Adrenal gland (tissue), 5 donors: ENCODE results near the gene WDFY4.

Source experiments
- POLR2A ChIP-seq, 2 donors: fragments of 450-650 bp; IDR thresholded peaks; one replicate each; pipeline ENCODE4 v1.6.1; 2017; ENCODE audit warnings: antibody characterized with exemption in 2 of 2, mild to moderate bottlenecking in 2 of 2, moderate library complexity in 1 of 2
- TF ChIP-seq, protein P1 (sequence below), 6 experiments: fragments of 450-650 bp in 4 of 6; fragments of 200-600 bp in 2 of 6; sonication (generic) in 1 of 6; IDR thresholded peaks; 1 replicate in 5 of 6; 2 replicates in 1 of 6; pipeline versions ENCODE4 v1.5.1 to v1.8.0; 2016 to 2021; ENCODE audit warnings: antibody characterized with exemption in 6 of 6, mild to moderate bottlenecking in 2 of 6, moderate library complexity in 1 of 6
- donor health status: DM: no; HTN: no; CAD: no.

DNA sequence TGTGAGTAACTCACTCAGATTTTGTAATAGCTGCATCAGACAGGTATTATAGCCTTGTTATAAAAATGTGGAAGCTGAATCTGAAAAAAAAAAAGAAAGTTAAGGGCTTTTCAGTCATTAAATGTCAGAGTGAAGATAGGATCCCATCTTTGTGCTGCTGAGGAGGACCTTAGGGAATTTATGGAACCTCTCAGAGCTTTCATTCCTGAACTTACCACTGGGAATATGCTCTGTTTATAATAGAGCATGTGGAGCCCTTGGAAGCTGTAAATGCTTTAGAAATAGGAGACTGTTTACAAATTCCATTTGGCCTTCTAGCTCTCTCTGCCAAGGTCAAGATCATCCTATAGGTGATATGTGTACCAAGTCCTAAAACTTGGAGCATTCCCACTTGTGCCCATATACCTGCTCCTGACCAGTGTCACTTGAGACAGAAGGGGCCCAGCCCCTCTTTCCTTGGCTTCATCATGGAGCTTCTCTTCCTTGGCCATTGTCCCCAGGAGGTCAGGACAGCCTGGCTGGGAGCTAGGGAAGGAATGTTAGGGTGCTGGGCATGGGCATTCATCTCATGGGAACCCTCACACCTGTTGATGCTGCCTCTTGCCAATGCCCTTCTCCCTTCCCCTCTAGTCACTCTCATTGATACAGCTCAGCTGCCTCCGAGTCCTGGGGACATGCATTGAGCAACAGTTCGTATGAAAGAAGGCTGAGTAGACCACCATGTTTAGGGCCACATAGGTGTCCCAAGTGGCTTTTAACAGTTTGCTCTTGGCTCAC, 149.7 kb downstream of the WDFY4 start:
- TF ChIP-seq, protein P1, sequence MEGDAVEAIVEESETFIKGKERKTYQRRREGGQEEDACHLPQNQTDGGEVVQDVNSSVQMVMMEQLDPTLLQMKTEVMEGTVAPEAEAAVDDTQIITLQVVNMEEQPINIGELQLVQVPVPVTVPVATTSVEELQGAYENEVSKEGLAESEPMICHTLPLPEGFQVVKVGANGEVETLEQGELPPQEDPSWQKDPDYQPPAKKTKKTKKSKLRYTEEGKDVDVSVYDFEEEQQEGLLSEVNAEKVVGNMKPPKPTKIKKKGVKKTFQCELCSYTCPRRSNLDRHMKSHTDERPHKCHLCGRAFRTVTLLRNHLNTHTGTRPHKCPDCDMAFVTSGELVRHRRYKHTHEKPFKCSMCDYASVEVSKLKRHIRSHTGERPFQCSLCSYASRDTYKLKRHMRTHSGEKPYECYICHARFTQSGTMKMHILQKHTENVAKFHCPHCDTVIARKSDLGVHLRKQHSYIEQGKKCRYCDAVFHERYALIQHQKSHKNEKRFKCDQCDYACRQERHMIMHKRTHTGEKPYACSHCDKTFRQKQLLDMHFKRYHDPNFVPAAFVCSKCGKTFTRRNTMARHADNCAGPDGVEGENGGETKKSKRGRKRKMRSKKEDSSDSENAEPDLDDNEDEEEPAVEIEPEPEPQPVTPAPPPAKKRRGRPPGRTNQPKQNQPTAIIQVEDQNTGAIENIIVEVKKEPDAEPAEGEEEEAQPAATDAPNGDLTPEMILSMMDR (IDR thresholded peaks at IDR 0.05) = no peak
- no peak for TF ChIP-seq POLR2A (IDR thresholded peaks at IDR 0.05)
